Measurements from ENCODE around the gene XDH.

Gene XDH

GRCh38 chr2:31363956-31364750, 50.4 kb downstream of the XDH start:
- DNase-seq, result no peak

GRCh38 chr2:31362581-31362980, 52.0 kb downstream of the XDH start:
- DNase-seq, result no peak

GRCh38 chr2:31359229-31359628, 55.3 kb downstream of the XDH start:
- DNase-seq, result no peak

GRCh38 chr2:31354837-31355236, 59.7 kb downstream of the XDH start:
- DNase-seq, result no peak

GRCh38 chr2:31353179-31353578, 61.4 kb downstream of the XDH start:
- no peak for DNase-seq

GRCh38 chr2:31349684-31350083, 64.9 kb downstream of the XDH start:
- no peak for DNase-seq

- no peak for DNase-seq
Measured at GRCh38 chr2:31349160-31349559, 65.4 kb downstream of the XDH start.

GRCh38 chr2:31348618-31349017, 65.9 kb downstream of the XDH start:
- DNase-seq, result no peak

- DNase-seq, result no peak
Measured at GRCh38 chr2:31347750-31348149, 66.8 kb downstream of the XDH start.

- no peak for DNase-seq
Measured at GRCh38 chr2:31347319-31347718, 67.2 kb downstream of the XDH start.

GRCh38 chr2:31344447-31344846, 70.1 kb downstream of the XDH start:
- DNase-seq, result no peak

- no peak for DNase-seq
Measured at GRCh38 chr2:31341351-31341750, 73.2 kb downstream of the XDH start.

- no peak for DNase-seq
Measured at GRCh38 chr2:31339696-31340095, 74.8 kb downstream of the XDH start.

GRCh38 chr2:31337860-31338259, 76.7 kb downstream of the XDH start:
- no peak for DNase-seq

- DNase-seq, result no peak
Measured at GRCh38 chr2:31337197-31337596, 77.3 kb downstream of the XDH start.

GRCh38 chr2:31335921-31336585, 78.5 kb downstream of the XDH start:
- DNase-seq, result no peak

GRCh38 chr2:31334311-31335026, 80.1 kb downstream of the XDH start:
- no peak for DNase-seq

GRCh38 chr2:31333527-31334183, 80.9 kb downstream of the XDH start:
- peak; percentile 73 for DNase-seq

GRCh38 chr2:31333046-31333445, 81.5 kb downstream of the XDH start:
- DNase-seq, result no peak

- no peak for DNase-seq
Measured at GRCh38 chr2:31332521-31332920, 82.0 kb downstream of the XDH start.

GRCh38 chr2:31331156-31331555, 83.4 kb downstream of the XDH start:
- DNase-seq, result no peak

- DNase-seq, result no peak
Measured at GRCh38 chr2:31329081-31329625, 85.4 kb downstream of the XDH start.

GRCh38 chr2:31328026-31328425, 86.5 kb downstream of the XDH start:
- no peak for DNase-seq
